LNCAP (cell line): Measurements from ENCODE around the gene KRT7.

Experiments
- CTCF ChIP-seq: fragments of 450-650 bp; IDR thresholded peaks from 2 replicates; pipeline ENCODE4 v1.5.1; 2017; ENCODE audit warnings: mild to moderate bottlenecking

Gene KRT7

GRCh38 chr12:52217223-52217622 is 15.8 kb upstream of the KRT7 start:
- TF ChIP-seq CTCF, result no peak

- no peak for TF ChIP-seq CTCF
These were observed 15.0 kb upstream of the KRT7 start for GRCh38 chr12:52218001-52218400.

- no peak for TF ChIP-seq CTCF
These were observed 12.6 kb upstream of the KRT7 start for GRCh38 chr12:52220477-52220876.

- TF ChIP-seq CTCF, result no peak
These were observed 11.8 kb upstream of the KRT7 start for GRCh38 chr12:52221070-52221781.

GRCh38 chr12:52221912-52222457 is 11.1 kb upstream of the KRT7 start:
- TF ChIP-seq CTCF, result peak; percentile 46

GRCh38 chr12:52222692-52223091 is 10.4 kb upstream of the KRT7 start:
- TF ChIP-seq CTCF, result no peak

GRCh38 chr12:52223406-52224039 is 9.5 kb upstream of the KRT7 start:
- no peak for TF ChIP-seq CTCF
